Natural killer cell (primary cell): Measurements from ENCODE around the gene GLYATL1. TPM values are rescaled to one million over a fixed set of nuclear protein-coding genes. Genes with fewer than 3 reads are reported as not detected.

ENCODE experiments used
- ATAC-seq, 3 donors: fragments of 150-1000 bp in 2 of 3; fragments of 200-7000 bp in 1 of 3; cut with Tn5 transposase; 1 replicate in 1 of 3; 2 replicates in 2 of 3; pipeline ENCODE4 v1.10.0; 2021; ENCODE audit warnings: mild to moderate bottlenecking in 2 of 3, moderate library complexity in 2 of 3
- DNase-seq, 2 donors: peaks; one replicate each; pipeline versions ENCODE4 v3.0.0 to v3.0.0-alpha.2; 2013 to 2021; ENCODE audit warnings: mixed read lengths in 1 of 2
- H3K27ac ChIP-seq: one replicate; pipeline ENCODE4 v1.5.1; 2013; ENCODE audit warnings: mild to moderate bottlenecking, low read length
- H3K27me3 ChIP-seq: one replicate; pipeline ENCODE4 v1.6.1; 2013; ENCODE audit warnings: low read length; ENCODE audit not compliant: control insufficient read depth, insufficient read depth
- H3K36me3 ChIP-seq: one replicate; pipeline ENCODE4 v1.6.1; 2013; ENCODE audit warnings: low read length; ENCODE audit not compliant: control insufficient read depth, insufficient read depth
- H3K4me1 ChIP-seq: one replicate; pipeline ENCODE4 v1.6.1; 2013; ENCODE audit warnings: low read length; ENCODE audit not compliant: control insufficient read depth, insufficient read depth
- H3K4me3 ChIP-seq: one replicate; pipeline ENCODE4 v1.5.1; 2013; ENCODE audit warnings: low read length
- H3K9me3 ChIP-seq: one replicate; pipeline ENCODE4 v1.6.1; 2013; ENCODE audit warnings: low read length; ENCODE audit not compliant: control insufficient read depth, insufficient read depth
- H3K27ac Mint-ChIP-seq, 2 donors: one replicate each; pipeline ENCODE4 v1.8.0; 2022; ENCODE audit warnings: mild to moderate bottlenecking in 2 of 2, mixed read lengths in 2 of 2, moderate library complexity in 1 of 2
- H3K27me3 Mint-ChIP-seq, 2 donors: one replicate each; pipeline ENCODE4 v1.8.0; 2022; ENCODE audit warnings: low read depth in 2 of 2, mixed read lengths in 2 of 2
- H3K36me3 Mint-ChIP-seq: one replicate; pipeline ENCODE4 v1.8.0; 2022; ENCODE audit warnings: mixed read lengths
- H3K4me1 Mint-ChIP-seq, 2 donors: one replicate each; pipeline ENCODE4 v1.8.0; 2022; ENCODE audit warnings: mixed read lengths in 2 of 2
- H3K4me3 Mint-ChIP-seq: one replicate; pipeline ENCODE4 v1.8.0; 2022; ENCODE audit warnings: mild to moderate bottlenecking, moderate library complexity, mixed read lengths
- H3K9me3 Mint-ChIP-seq, 2 donors: one replicate each; pipeline ENCODE4 v1.8.0; 2022; ENCODE audit warnings: mixed read lengths in 2 of 2
- CTCF ChIP-seq: fragments of 200-600 bp; IDR thresholded peaks from one replicate; pipeline ENCODE4 v1.8.0; 2022; ENCODE audit warnings: antibody characterized with exemption
- WGBS: methylation state at CpG from one replicate; pipeline ENCODE4 v1.1.7; 2013; ENCODE audit warnings: missing lambda C conversion rate; ENCODE audit not compliant: insufficient coverage; 5-methylcytosine and 5-hydroxymethylcytosine counted together
- intact Hi-C: fragments of 100-400 bp; cut with micrococcal nuclease; formaldehyde crosslinking; loops from one replicate; pipeline ENCODE4 v1.14.2; 2022
- total RNA-seq, 4 donors: library from RNA; stranded (reverse); fragments of 120-200 nt in 1 of 4; gene quantifications; one replicate each; pipeline versions ENCODE4 v1.2.3 to v1.2.4, GENCODE V29; 2013 to 2022

Gene GLYATL1
- total RNA-seq, 3 donors from 2014 or later (not counting 1 experiment from before 2014, with no cell fraction given) = not detected

DNA sequence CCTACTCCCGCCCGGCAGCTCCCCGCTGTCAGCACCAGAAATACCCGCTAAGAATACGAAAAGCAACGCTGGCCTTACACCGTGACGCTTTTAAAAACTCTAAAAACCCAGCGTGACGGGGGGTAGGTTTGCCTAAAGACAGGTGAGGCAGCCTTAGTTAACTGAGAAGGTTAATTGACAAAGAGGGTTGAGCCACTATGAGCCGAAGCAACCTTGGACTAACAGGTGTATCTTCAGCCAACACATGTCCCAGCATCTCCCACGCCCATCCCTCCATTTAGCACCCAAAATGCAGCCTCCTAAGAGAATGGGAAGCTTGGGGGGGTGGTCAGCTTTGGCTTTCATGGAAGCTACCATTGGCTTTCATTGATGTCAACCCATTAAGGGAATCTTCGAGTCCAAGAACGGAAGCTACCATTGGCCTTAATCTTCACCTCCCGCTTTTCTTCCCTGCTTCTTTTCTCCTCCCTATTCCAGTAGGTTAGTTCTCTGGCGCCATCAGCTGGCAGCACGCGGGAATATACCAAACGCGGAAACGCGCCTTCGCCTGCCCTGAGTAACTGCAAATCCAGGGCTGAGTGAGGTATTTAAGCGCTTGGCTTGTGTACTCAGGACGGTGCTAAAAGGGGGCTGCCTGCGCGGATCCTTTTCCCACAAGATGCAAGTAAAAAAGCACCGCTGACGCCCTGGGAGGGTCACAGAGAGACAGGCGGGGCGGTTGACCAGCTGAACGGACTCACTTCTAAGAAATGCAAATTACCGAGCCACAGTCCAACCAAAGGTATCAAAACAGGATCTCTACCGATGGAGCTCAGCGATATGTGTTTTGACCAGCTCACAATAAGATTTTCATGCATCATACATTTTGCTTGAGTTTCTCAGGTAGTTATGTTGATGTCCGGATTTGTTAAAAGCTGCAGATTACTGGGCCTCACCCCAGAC is 38.5 kb upstream of the GLYATL1 start:
- no peaks in the 10 kb centered on the region for H3K36me3 ChIP-seq
- H3K27me3 ChIP-seq = no peaks in the 10 kb centered on the region
- DNase-seq = peak in 1 of 2 donors; percentile 14
- H3K9me3 ChIP-seq = no peaks in the 10 kb centered on the region
- intact Hi-C loops = no loop called here
- H3K36me3 Mint-ChIP-seq = no peaks in the 10 kb centered on the region
- no peak for ATAC-seq
- no peak for TF ChIP-seq CTCF
- H3K27ac Mint-ChIP-seq = no peak overlapping the region
- H3K4me3 ChIP-seq = no peak overlapping the region
- H3K27ac ChIP-seq = no peak overlapping the region
- WGBS = 33% methylated on average over 34 of the region's 36 CpGs
- H3K4me3 Mint-ChIP-seq = no peak overlapping the region
- no peaks in the 10 kb centered on the region for H3K4me1 ChIP-seq
- no peaks in the 10 kb centered on the region for H3K9me3 Mint-ChIP-seq
- H3K27me3 Mint-ChIP-seq = peaks cover 22 to 48% of the 10 kb centered on the region in 2 donors
- no peaks in the 10 kb centered on the region for H3K4me1 Mint-ChIP-seq

DNA sequence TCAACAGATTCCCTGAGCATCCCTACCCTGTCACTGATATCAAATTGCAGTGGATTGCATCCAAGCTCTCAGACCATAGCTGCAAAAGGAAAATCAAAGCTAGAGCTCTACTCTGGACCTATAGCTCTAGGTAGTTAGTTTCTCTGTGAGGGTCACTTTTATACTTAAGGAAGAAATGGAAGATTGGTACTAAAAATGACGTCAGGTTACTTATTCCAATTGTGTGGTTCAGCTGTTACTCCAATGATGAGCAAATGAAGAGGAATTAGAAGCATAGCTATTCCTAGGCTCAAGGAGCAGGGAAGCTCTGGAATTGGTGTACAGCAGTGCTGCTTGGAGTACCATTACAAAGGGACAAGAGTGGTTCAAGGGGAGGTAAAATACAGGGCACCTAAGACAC is 36.4 kb upstream of the GLYATL1 start:
- Mint-ChIP-seq H3K27ac (no peak overlapping the region), H3K4me1 (no peaks in the 10 kb centered on the region), H3K9me3 (no peaks in the 10 kb centered on the region), H3K27me3 (peaks cover 37 to 67% of the 10 kb centered on the region in 2 donors), H3K36me3 (no peaks in the 10 kb centered on the region), H3K4me3 (no peak overlapping the region)
- no peak for TF ChIP-seq CTCF
- no peaks in the 10 kb centered on the region for H3K4me1 ChIP-seq
- WGBS = 81% methylated on average over 1 of the region's 1 CpG
- H3K27ac ChIP-seq = no peak overlapping the region
- H3K36me3 ChIP-seq = no peaks in the 10 kb centered on the region
- H3K9me3 ChIP-seq = no peaks in the 10 kb centered on the region
- ATAC-seq (no peak), DNase-seq (no peak)
- intact Hi-C loops = no loop called here
- H3K27me3 ChIP-seq = no peaks in the 10 kb centered on the region
- no peak overlapping the region for H3K4me3 ChIP-seq

- Mint-ChIP-seq H3K36me3 (no peaks in the 10 kb centered on the region), H3K4me3 (no peak overlapping the region), H3K4me1 (no peaks in the 10 kb centered on the region), H3K27ac (no peak overlapping the region), H3K27me3 (peaks cover 38 to 71% of the 10 kb centered on the region in 2 donors), H3K9me3 (no peaks in the 10 kb centered on the region)
- TF ChIP-seq CTCF = no peak
- H3K4me1 ChIP-seq = no peaks in the 10 kb centered on the region
- no peaks in the 10 kb centered on the region for H3K36me3 ChIP-seq
- DNase-seq (no peak), ATAC-seq (no peak)
- H3K4me3 ChIP-seq = no peak overlapping the region
- no peak overlapping the region for H3K27ac ChIP-seq
- H3K27me3 ChIP-seq = no peaks in the 10 kb centered on the region
- WGBS = 15% methylated on average over 41 of the region's 41 CpGs
- H3K9me3 ChIP-seq = no peaks in the 10 kb centered on the region
- intact Hi-C loops = no loop called here
Observed at GRCh38 chr11:58905011-58905720, 34.1 kb upstream of the GLYATL1 start.
